K562 (cell line): Measurements from ENCODE around the gene ELOVL5. TPM values are rescaled to one million over a fixed set of nuclear protein-coding genes. Genes with fewer than 3 reads are reported as not detected.

ENCODE experiments used
- ATAC-seq: fragments of 200-7000 bp; cut with Tn5 transposase; 3 replicates; pipeline ENCODE4 v1.9.1; 2020; ENCODE audit warnings: moderate library complexity
- BruUV-seq: library from RNA; stranded (reverse); fragments of 400-500 nt; replicated peaks from 2 replicates; lab custom pipeline; 2021; lab: Mats Ljungman, UMichigan
- CTCF ChIA-PET: fragments of 300-600 bp; formaldehyde crosslinking; extraction: SDS; loops from one replicate; lab custom pipeline; 2021; ENCODE audit warnings: low intra/inter-chr PET ratio; lab: Yijun Ruan, JAX
- POLR2A ChIA-PET: fragments of 300-600, 350-650 bp; sonication (Branson Sonifier 250); formaldehyde crosslinking; extraction: SDS; loops from one replicate; lab custom pipeline; 2021; ENCODE audit warnings: antibody characterized with exemption, inconsistent platforms; lab: Yijun Ruan, JAX
- DNase-seq, 4 experiments: peaks; one replicate each; pipeline versions ENCODE4 v3.0.0 to v3.0.0-alpha.2; 2011 to 2018; ENCODE audit warnings: low spot score in 3 of 4, mixed read lengths in 3 of 4; ENCODE audit errors: extremely low read depth in 1 of 4
- FAIRE-seq: peaks from 2 replicates; lab custom pipeline; 2011; peaks lifted over from hg19 to GRCh38; lab: Jason Lieb, UNC
- H2AFZ ChIP-seq: 2 replicates; pipeline ENCODE4 v1.6.0; 2011; ENCODE audit warnings: low read depth, low read length, control low read depth, inconsistent platforms
- H3K27ac ChIP-seq: fragments of 200-600 bp; 3 replicates; pipeline ENCODE4 v1.8.0; 2011; ENCODE audit warnings: low read depth, mild to moderate bottlenecking, control low read depth, inconsistent platforms, low read length, moderate library complexity, mixed read lengths; ENCODE audit errors: extremely low read depth
- H3K27me3 ChIP-seq, 2 experiments: fragments of 300-600 bp in 1 of 2; 2 replicates in 1 of 2; 3 replicates in 1 of 2; pipeline versions ENCODE4 v1.6.0 to v1.8.0; 2011; ENCODE audit warnings: inconsistent platforms in 2 of 2, low read length in 2 of 2, mild to moderate bottlenecking in 1 of 2, mixed read lengths in 1 of 2, moderate library complexity in 1 of 2; ENCODE audit not compliant: control insufficient read depth in 2 of 2, insufficient read depth in 2 of 2
- H3K36me3 ChIP-seq: fragments of 300-600 bp; 3 replicates; pipeline ENCODE4 v1.8.0; 2011; ENCODE audit warnings: mild to moderate bottlenecking, low read length, inconsistent platforms; ENCODE audit not compliant: control insufficient read depth, insufficient read depth
- H3K4me1 ChIP-seq, 2 experiments: fragments of 200-600 bp in 1 of 2; replicated peaks in 1 of 2; 2 replicates in 1 of 2; 3 replicates in 1 of 2; pipeline versions ENCODE4 v1.5.1 to v1.8.0; 2011; ENCODE audit warnings: inconsistent platforms in 2 of 2, low read length in 2 of 2, mild to moderate bottlenecking in 1 of 2, mixed read lengths in 1 of 2, moderate library complexity in 1 of 2; ENCODE audit not compliant: control insufficient read depth in 2 of 2, insufficient read depth in 2 of 2
- H3K4me2 ChIP-seq: 2 replicates; pipeline ENCODE4 v1.6.1; 2011; ENCODE audit warnings: low read length, control low read depth, inconsistent platforms, mixed read lengths; ENCODE audit not compliant: insufficient read depth
- H3K4me3 ChIP-seq: fragments of 200-600 bp; sonication (generic), shearing (Covaris generic); 2 replicates; pipeline ENCODE4 v1.5.1; 2016; ENCODE audit warnings: control low read depth, inconsistent platforms
- H3K79me2 ChIP-seq: fragments of 200-600 bp; 3 replicates; pipeline ENCODE4 v1.8.0; 2011; ENCODE audit warnings: low read length, inconsistent platforms; ENCODE audit not compliant: control insufficient read depth, insufficient read depth
- H3K9ac ChIP-seq, 2 experiments: 2 replicates each; pipeline versions ENCODE4 v1.6.0 to v1.6.1; 2011; ENCODE audit warnings: low read depth in 2 of 2, low read length in 2 of 2, control low read depth in 1 of 2, inconsistent platforms in 1 of 2, mild to moderate bottlenecking in 1 of 2, mixed read lengths in 1 of 2; ENCODE audit not compliant: insufficient read depth in 1 of 2
- H3K9me1 ChIP-seq: one replicate; pipeline ENCODE4 v1.6.0; 2011; ENCODE audit warnings: inconsistent platforms, mild to moderate bottlenecking, low read length, moderate library complexity; ENCODE audit not compliant: control insufficient read depth, insufficient read depth
- H3K9me3 ChIP-seq: replicated peaks from 2 replicates; pipeline ENCODE4 v1.5.1; 2011; ENCODE audit warnings: low read depth, low read length, inconsistent platforms; ENCODE audit not compliant: control insufficient read depth, insufficient read depth
- H4K20me1 ChIP-seq: replicated peaks from 2 replicates; pipeline ENCODE4 v1.6.1; 2011; ENCODE audit warnings: low read length, inconsistent platforms, mixed read lengths; ENCODE audit not compliant: control insufficient read depth, insufficient read depth
- FOXK2 ChIP-seq, 2 experiments: fragments of 450-650 bp; IDR thresholded peaks in 1 of 2; conservative IDR thresholded peaks in 1 of 2; 2 replicates each; pipeline ENCODE4 v1.6.1; 2016; ENCODE audit warnings: low read depth in 2 of 2, mild to moderate bottlenecking in 1 of 2
- KAT7 ChIP-seq: sonication (generic); formaldehyde crosslinking; IDR thresholded peaks from 2 replicates; pipeline ENCODE4 v1.8.0; 2022; ENCODE audit warnings: missing genetic modification reagents, mild to moderate bottlenecking, borderline replicate concordance
- MED1 ChIP-seq: sonication (generic); formaldehyde crosslinking; IDR thresholded peaks from 2 replicates; pipeline ENCODE4 v1.8.1; 2023; ENCODE audit warnings: missing genetic modification reagents, borderline replicate concordance
- MTA1 ChIP-seq: fragments of 450-650 bp; IDR thresholded peaks from 2 replicates; pipeline ENCODE4 v1.6.1; 2017; ENCODE audit warnings: borderline replicate concordance
- PTTG1 ChIP-seq: fragments of 450-650 bp; IDR thresholded peaks from 2 replicates; pipeline ENCODE4 v1.6.1; 2016; ENCODE audit warnings: low read depth, mild to moderate bottlenecking, missing genetic modification characterization, missing compliant biosample characterization
- USF2 ChIP-seq: sonication (generic); formaldehyde crosslinking; IDR thresholded peaks from 2 replicates; pipeline ENCODE4 v1.5.0; 2020; ENCODE audit warnings: missing genetic modification reagents
- WGBS: fragments of 100-300 bp; shearing (Covaris generic); methylation state at CpG from one replicate; pipeline ENCODE4 v1.1.6; 2016; ENCODE audit warnings: low coverage, mixed read lengths; ENCODE audit not compliant: insufficient coverage; ENCODE audit errors: missing lambda C conversion rate; 5-methylcytosine and 5-hydroxymethylcytosine counted together
- in situ Hi-C: fragments of 300-500 bp; cut with MboI; formaldehyde crosslinking; loops from 4 replicates; pipeline ENCODE4 v1.15.0; 2018; ENCODE audit warnings: inconsistent platforms, mixed read lengths
- intact Hi-C: fragments of 100-400 bp; cut with micrococcal nuclease; formaldehyde crosslinking; loops from 2 replicates; pipeline ENCODE4 v1.14.2; 2022
- polyA plus RNA-seq, 8 experiments: library from polyadenylated mRNA; depleted of rRNA in 4 of 8; stranded (reverse) in 5 of 8; unstranded in 3 of 8; fragments of >200 nt; fragmentation: Nextera tagmentation in 2 of 8; fragmentation: Illumina TruSeq in 1 of 8; extraction: Ambion mirVana in 2 of 8; extraction: Trizol in 1 of 8; gene quantifications; 2 replicates each; pipeline versions ENCODE4 v1.2.1 to v1.2.3, GENCODE V29; 2011 to 2014; ENCODE audit warnings: inconsistent platforms in 1 of 8, missing spikeins in 1 of 8
- total RNA-seq, 7 experiments: library from RNA; depleted of rRNA in 6 of 7; stranded (reverse); fragments of >200 nt in 6 of 7; fragmentation: Illumina TruSeq in 2 of 7; extraction: Trizol in 2 of 7; gene quantifications; 2 replicates each; pipeline versions ENCODE4 v1.2.1 to v1.2.3, GENCODE V29; 2011 to 2021; ENCODE audit warnings: low replicate concordance in 1 of 7
- TF ChIP-seq, protein P1 (sequence below): sonication (generic); formaldehyde crosslinking; IDR thresholded peaks from 2 replicates; pipeline ENCODE4 v1.9.0; 2022; ENCODE audit warnings: mild to moderate bottlenecking, missing genetic modification reagents

ELOVL5 gene
- total and polyA plus RNA-seq, 9 of the 15 experiments (the other 6 are each of a cell fraction or from before 2014, with no cell fraction given) = 70.6 to 245 (median 132) TPM

DNA sequence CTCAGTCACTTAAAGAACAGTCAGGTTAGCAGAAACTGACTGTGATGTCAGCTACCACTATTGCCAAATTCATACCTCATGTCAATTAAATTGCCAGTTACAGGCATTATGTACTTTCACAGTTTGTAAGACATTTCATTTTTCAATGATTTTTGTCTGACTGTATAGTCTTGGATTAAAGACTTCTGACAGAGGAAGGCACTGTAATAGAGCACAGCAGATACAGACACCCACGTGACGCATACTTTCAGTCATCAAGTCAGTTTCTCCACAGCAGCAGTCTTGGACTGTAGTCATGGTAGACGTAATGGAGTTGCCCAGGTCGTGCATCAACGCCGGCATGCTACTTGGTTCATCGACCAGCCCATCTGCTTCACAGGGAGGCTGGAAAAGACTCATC is 29.5 kb upstream of the ELOVL5 start:
- H3K9me1 ChIP-seq = no peaks in the 10 kb centered on the region
- ChIA-PET CTCF (no interaction called here), POLR2A (interaction anchor here (0.6 kb wide), 1 partner anchor 274 kb away, joined by 4 read pairs; no protein-coding TSS in a partner anchor)
- FAIRE-seq (no peak), ATAC-seq (peak; percentile 36; the same call in 1 of the 3 replicates), DNase-seq (no peak)
- no peak overlapping the region for H3K9ac ChIP-seq
- H3K27me3 ChIP-seq = peaks cover 7 to 15% of the 10 kb centered on the region in 2 experiments; a peak in 4 of 5 replicates
- no peak overlapping the region for H3K27ac ChIP-seq
- intact Hi-C loops = no loop called here
- H3K36me3 ChIP-seq = no peaks in the 10 kb centered on the region
- H3K79me2 ChIP-seq = no peaks in the 10 kb centered on the region
- no peak overlapping the region for H2AFZ ChIP-seq
- TF ChIP-seq KAT7 (CRISPR knock-in tag) = no peak
- no peak for TF ChIP-seq MED1 (CRISPR knock-in tag)
- TF ChIP-seq, protein P1, sequence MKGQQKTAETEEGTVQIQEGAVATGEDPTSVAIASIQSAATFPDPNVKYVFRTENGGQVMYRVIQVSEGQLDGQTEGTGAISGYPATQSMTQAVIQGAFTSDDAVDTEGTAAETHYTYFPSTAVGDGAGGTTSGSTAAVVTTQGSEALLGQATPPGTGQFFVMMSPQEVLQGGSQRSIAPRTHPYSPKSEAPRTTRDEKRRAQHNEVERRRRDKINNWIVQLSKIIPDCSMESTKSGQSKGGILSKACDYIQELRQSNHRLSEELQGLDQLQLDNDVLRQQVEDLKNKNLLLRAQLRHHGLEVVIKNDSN (CRISPR knock-in tag) = 0 out of 2 replicates have a peak, but pooled peaks have one; percentile 34
- TF ChIP-seq PTTG1 (tag) = no peak
- no peak for TF ChIP-seq MTA1
- TF ChIP-seq USF2 (CRISPR knock-in tag) = peak; percentile 55
- no peak for TF ChIP-seq FOXK2 (conservative IDR thresholded peaks at IDR 0.05 in 1 of 2, IDR thresholded peaks at IDR 0.05 in 1 of 2; ENCODE audit: low read depth in 2 of 2)
- H3K4me1 ChIP-seq = no peaks in the 10 kb centered on the region
- H3K9me3 ChIP-seq = no peaks in the 10 kb centered on the region
- WGBS = 16% methylated on average over 7 of the region's 7 CpGs
- no peak overlapping the region for H3K4me3 ChIP-seq
- in situ Hi-C loops = no loop called here
- no peaks in the 10 kb centered on the region for H4K20me1 ChIP-seq
- no TSS peak for BruUV-seq
- no peak overlapping the region for H3K4me2 ChIP-seq
